ENCODE results near the gene APLF. TPM values are rescaled to one million over a fixed set of nuclear protein-coding genes. Genes with fewer than 3 reads are reported as not detected.

Gene APLF
- total RNA-seq, 1 donor from 2014 or later = 2.5 TPM

DNA sequence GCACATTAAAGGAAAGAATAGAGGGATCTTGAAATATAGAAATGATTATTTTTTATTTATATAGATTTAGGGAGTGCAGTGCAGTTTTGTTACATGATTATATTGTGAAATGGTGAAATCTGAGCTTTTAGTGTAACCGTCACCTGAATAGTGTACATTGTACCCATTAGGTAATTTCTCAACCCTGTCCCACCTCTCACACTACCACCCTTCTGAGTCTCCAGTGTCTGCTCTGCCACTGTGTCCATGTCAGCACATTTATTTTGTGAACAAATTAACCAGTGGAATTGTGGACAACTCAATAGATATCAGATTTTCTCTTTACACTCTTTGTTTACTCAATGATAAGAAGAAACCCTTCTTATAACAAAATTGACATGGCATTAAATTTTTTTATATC is 24.2 kb downstream of the APLF start:
- Histone ChIP-seq H3K79me2 (ENCODE audit: insufficient read depth, low read length) (no peaks in the 10 kb centered on the region), H3K4me3 (ENCODE audit: insufficient read depth, low read depth, low read length) (no peak overlapping the region), H3K4me2 (ENCODE audit: low read length) (no peak overlapping the region), H2AFZ (ENCODE audit: low read depth, low read length) (no peak overlapping the region), H3K4me1 (ENCODE audit: insufficient read depth, low read length) (no peaks in the 10 kb centered on the region), H3K27ac (ENCODE audit: low read depth, low read length) (no peak overlapping the region), H3K27me3 (ENCODE audit: insufficient read depth, low read length) (no peaks in the 10 kb centered on the region), H3K9me3 (ENCODE audit: insufficient read depth, low read depth, low read length) (no peaks in the 10 kb centered on the region), H3K9ac (ENCODE audit: low read length) (no peak overlapping the region), H4K20me1 (ENCODE audit: insufficient read depth, low read length) (no peaks in the 10 kb centered on the region), H3K36me3 (ENCODE audit: insufficient read depth, low read length) (no peaks in the 10 kb centered on the region)
- FAIRE-seq = no peak
- Mint-ChIP-seq H3K4me3 (ENCODE audit: unreplicated experiment) (no peak overlapping the region), H3K4me1 (ENCODE audit: low read depth, unreplicated experiment) (no peaks in the 10 kb centered on the region), H3K27me3 (ENCODE audit: low read depth, unreplicated experiment) (no peaks in the 10 kb centered on the region), H3K36me3 (ENCODE audit: low read depth, unreplicated experiment) (peaks cover 10% of the 10 kb centered on the region), H3K27ac (ENCODE audit: unreplicated experiment) (no peak overlapping the region), H3K9me3 (ENCODE audit: unreplicated experiment) (peaks cover 9% of the 10 kb centered on the region)
- DNase-seq (ENCODE audit: low read depth) = no peak
- TF ChIP-seq, protein P1, sequence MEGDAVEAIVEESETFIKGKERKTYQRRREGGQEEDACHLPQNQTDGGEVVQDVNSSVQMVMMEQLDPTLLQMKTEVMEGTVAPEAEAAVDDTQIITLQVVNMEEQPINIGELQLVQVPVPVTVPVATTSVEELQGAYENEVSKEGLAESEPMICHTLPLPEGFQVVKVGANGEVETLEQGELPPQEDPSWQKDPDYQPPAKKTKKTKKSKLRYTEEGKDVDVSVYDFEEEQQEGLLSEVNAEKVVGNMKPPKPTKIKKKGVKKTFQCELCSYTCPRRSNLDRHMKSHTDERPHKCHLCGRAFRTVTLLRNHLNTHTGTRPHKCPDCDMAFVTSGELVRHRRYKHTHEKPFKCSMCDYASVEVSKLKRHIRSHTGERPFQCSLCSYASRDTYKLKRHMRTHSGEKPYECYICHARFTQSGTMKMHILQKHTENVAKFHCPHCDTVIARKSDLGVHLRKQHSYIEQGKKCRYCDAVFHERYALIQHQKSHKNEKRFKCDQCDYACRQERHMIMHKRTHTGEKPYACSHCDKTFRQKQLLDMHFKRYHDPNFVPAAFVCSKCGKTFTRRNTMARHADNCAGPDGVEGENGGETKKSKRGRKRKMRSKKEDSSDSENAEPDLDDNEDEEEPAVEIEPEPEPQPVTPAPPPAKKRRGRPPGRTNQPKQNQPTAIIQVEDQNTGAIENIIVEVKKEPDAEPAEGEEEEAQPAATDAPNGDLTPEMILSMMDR (IDR thresholded peaks at IDR 0.05; ENCODE audit: insufficient read depth, low read depth, low read length) = no peak
- no peak for TF ChIP-seq EZH2 (IDR thresholded peaks at IDR 0.05; ENCODE audit: insufficient read depth, low read length)

- H3K27me3 ChIP-seq (ENCODE audit: insufficient read depth, low read length) = no peaks in the 10 kb centered on the region
- H3K4me1 ChIP-seq (ENCODE audit: insufficient read depth, low read length) = no peaks in the 10 kb centered on the region
- no peak overlapping the region for H3K9ac ChIP-seq (ENCODE audit: low read length)
- peaks cover 13% of the 10 kb centered on the region for H3K36me3 Mint-ChIP-seq (ENCODE audit: low read depth, unreplicated experiment)
- H3K4me1 Mint-ChIP-seq (ENCODE audit: low read depth, unreplicated experiment) = no peaks in the 10 kb centered on the region
- no peak overlapping the region for H3K4me2 ChIP-seq (ENCODE audit: low read length)
- H3K9me3 Mint-ChIP-seq (ENCODE audit: unreplicated experiment) = peaks cover 8% of the 10 kb centered on the region
- no peak overlapping the region for H2AFZ ChIP-seq (ENCODE audit: low read depth, low read length)
- H3K9me3 ChIP-seq (ENCODE audit: insufficient read depth, low read depth, low read length) = no peaks in the 10 kb centered on the region
- DNase-seq (ENCODE audit: low read depth) (no peak), FAIRE-seq (no peak)
- H4K20me1 ChIP-seq (ENCODE audit: insufficient read depth, low read length) = no peaks in the 10 kb centered on the region
- H3K4me3 Mint-ChIP-seq (ENCODE audit: unreplicated experiment) = no peak overlapping the region
- H3K4me3 ChIP-seq (ENCODE audit: insufficient read depth, low read depth, low read length) = no peak overlapping the region
- H3K27ac ChIP-seq (ENCODE audit: low read depth, low read length) = no peak overlapping the region
- no peak overlapping the region for H3K27ac Mint-ChIP-seq (ENCODE audit: unreplicated experiment)
- H3K27me3 Mint-ChIP-seq (ENCODE audit: low read depth, unreplicated experiment) = no peaks in the 10 kb centered on the region
- TF ChIP-seq, protein P1 (IDR thresholded peaks at IDR 0.05; ENCODE audit: insufficient read depth, low read depth, low read length) = no peak
- TF ChIP-seq EZH2 (IDR thresholded peaks at IDR 0.05; ENCODE audit: insufficient read depth, low read length) = no peak
- no peaks in the 10 kb centered on the region for H3K79me2 ChIP-seq (ENCODE audit: insufficient read depth, low read length)
- no peaks in the 10 kb centered on the region for H3K36me3 ChIP-seq (ENCODE audit: insufficient read depth, low read length)
Observed at GRCh38 chr2:68499133-68499532, 31.7 kb downstream of the APLF start.

DNA sequence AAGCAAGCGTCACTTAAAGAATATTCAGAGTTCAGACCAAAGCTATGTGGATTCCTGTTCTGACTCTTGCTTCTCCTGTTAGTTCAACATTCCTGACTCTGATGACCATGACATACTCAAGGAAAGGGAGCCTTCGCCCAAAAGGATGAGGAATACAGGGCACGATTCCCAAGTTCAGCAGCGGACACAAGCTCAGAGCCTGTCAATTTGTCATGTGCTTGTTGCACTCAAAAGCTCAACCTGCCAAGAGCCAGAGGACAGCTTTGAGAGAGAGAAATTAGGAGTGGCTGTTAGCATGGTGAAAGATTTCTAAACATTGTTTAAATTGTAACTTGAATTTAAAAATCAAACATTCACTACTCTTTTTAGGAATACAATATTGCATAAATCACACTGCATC is 33.3 kb downstream of the APLF start:
- no peak overlapping the region for H3K9ac ChIP-seq (ENCODE audit: low read length)
- H3K4me2 ChIP-seq (ENCODE audit: low read length) = no peak overlapping the region
- H3K79me2 ChIP-seq (ENCODE audit: insufficient read depth, low read length) = no peaks in the 10 kb centered on the region
- FAIRE-seq = no peak
- H3K9me3 Mint-ChIP-seq (ENCODE audit: unreplicated experiment) = peaks cover 3% of the 10 kb centered on the region
- no peak overlapping the region for H3K4me3 ChIP-seq (ENCODE audit: insufficient read depth, low read depth, low read length)
- no peak overlapping the region for H3K27ac ChIP-seq (ENCODE audit: low read depth, low read length)
- H3K9me3 ChIP-seq (ENCODE audit: insufficient read depth, low read depth, low read length) = no peaks in the 10 kb centered on the region
- H3K27ac Mint-ChIP-seq (ENCODE audit: unreplicated experiment) = no peak overlapping the region
- DNase-seq (ENCODE audit: low read depth) = no peak
- no peaks in the 10 kb centered on the region for H3K4me1 Mint-ChIP-seq (ENCODE audit: low read depth, unreplicated experiment)
- H4K20me1 ChIP-seq (ENCODE audit: insufficient read depth, low read length) = no peaks in the 10 kb centered on the region
- no peak overlapping the region for H3K4me3 Mint-ChIP-seq (ENCODE audit: unreplicated experiment)
- no peaks in the 10 kb centered on the region for H3K36me3 ChIP-seq (ENCODE audit: insufficient read depth, low read length)
- peaks cover 4% of the 10 kb centered on the region for H3K36me3 Mint-ChIP-seq (ENCODE audit: low read depth, unreplicated experiment)
- TF ChIP-seq, protein P1 (IDR thresholded peaks at IDR 0.05; ENCODE audit: insufficient read depth, low read depth, low read length) = no peak
- TF ChIP-seq EZH2 (IDR thresholded peaks at IDR 0.05; ENCODE audit: insufficient read depth, low read length) = no peak
- no peaks in the 10 kb centered on the region for H3K27me3 ChIP-seq (ENCODE audit: insufficient read depth, low read length)
- no peak overlapping the region for H2AFZ ChIP-seq (ENCODE audit: low read depth, low read length)
- no peaks in the 10 kb centered on the region for H3K4me1 ChIP-seq (ENCODE audit: insufficient read depth, low read length)
- H3K27me3 Mint-ChIP-seq (ENCODE audit: low read depth, unreplicated experiment) = no peaks in the 10 kb centered on the region
